GM18505 (cell line): Measurements from ENCODE around the gene CHD1.

Source experiments
- ATAC-seq: cut with Tn5 transposase; IDR thresholded peaks from one replicate; pipeline ENCODE4 v1.9.1; 2021; ENCODE audit not compliant: unreplicated experiment
- POLR2A ChIP-seq: IDR thresholded peaks from 4 replicates; pipeline ENCODE4 v1.6.1; 2011; ENCODE audit warnings: borderline replicate concordance; ENCODE audit not compliant: insufficient read depth, insufficient read length; ENCODE audit errors: extremely low read depth

The CHD1 gene

GRCh38 chr5:98840946-98841345 lies 87.9 kb downstream of the CHD1 start:
- no peak for TF ChIP-seq POLR2A
- ATAC-seq: no peak

GRCh38 chr5:98839469-98840383 lies 89.1 kb downstream of the CHD1 start:
- TF ChIP-seq POLR2A: no peak
- ATAC-seq: peak; percentile 74

- no peak for TF ChIP-seq POLR2A
- ATAC-seq: no peak
Observed at GRCh38 chr5:98836175-98836574, 92.6 kb downstream of the CHD1 start.

DNA sequence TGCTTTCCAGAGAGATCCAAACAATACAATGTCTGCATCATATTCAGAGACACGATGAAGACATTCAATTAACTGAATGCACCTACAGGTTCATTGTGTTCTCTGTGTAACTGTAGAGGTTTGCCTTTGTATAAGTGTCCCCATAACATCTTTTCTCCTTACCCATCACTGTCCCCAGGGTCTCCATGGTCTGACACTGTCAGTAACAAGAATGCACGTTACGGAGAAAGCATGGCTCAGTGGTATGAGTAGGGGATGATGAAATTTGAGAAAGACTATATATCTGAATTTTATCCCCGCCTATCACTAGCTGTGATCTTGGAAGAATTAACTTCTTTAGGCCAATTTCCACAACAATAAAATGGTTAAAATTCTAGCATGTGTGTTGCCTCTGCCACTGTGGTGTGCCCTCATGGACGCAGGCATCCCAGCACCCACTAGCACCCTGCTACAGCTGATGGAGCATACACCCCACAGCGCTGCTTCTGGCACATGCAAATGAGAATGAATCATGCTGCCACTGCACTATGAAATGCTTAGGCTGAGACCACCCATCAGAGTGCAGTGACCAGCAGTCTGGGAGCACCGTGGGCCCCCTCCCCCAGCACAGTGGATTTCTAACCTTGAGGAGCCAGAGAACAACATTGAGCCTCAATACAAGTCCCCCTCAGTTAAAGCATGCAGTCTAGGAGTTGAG lies 101.1 kb downstream of the CHD1 start:
- ATAC-seq: no peak

GRCh38 chr5:98827161-98827560 lies 101.6 kb downstream of the CHD1 start:
- no peak for TF ChIP-seq POLR2A
- peak; percentile 67 for ATAC-seq

More for the DNA sequence above, 101.1 kb downstream of the CHD1 start:
- TF ChIP-seq POLR2A: no peak

GRCh38 chr5:98825582-98826375 lies 103.0 kb downstream of the CHD1 start:
- ATAC-seq: no peak
- TF ChIP-seq POLR2A: no peak

DNA sequence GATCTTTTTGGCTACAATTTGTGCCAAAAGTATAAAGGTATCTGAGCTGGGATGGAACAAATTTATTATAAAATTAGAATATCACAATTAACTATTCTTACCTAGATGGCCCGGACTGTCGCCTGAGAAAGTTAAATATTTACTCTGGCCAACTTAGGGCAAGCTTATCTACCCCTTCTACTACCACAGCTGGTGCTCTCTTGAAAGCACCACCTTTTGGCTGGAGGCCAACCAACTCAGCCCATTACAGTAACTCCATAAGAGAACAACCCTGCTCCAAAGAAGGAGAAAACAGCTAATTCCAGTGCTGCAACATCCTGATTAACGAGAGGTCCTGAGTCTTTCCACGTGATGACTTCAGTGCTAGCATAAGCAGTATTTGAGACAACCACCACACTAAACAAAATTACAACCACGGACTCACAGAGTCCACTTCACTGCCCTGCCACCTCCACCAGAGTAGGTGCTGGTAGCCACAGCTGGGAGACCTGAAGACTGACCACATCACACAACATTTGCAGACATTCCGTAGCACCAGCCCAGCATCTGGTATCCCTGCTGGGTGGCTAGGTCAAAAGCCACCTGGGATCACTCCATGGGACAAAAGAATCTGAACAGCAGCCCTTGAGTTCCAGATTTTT lies 112.1 kb downstream of the CHD1 start:
- ATAC-seq: no peak
- no peak for TF ChIP-seq POLR2A

- ATAC-seq: no peak
- TF ChIP-seq POLR2A: no peak
Observed at GRCh38 chr5:98813755-98814154, 115.1 kb downstream of the CHD1 start.

DNA sequence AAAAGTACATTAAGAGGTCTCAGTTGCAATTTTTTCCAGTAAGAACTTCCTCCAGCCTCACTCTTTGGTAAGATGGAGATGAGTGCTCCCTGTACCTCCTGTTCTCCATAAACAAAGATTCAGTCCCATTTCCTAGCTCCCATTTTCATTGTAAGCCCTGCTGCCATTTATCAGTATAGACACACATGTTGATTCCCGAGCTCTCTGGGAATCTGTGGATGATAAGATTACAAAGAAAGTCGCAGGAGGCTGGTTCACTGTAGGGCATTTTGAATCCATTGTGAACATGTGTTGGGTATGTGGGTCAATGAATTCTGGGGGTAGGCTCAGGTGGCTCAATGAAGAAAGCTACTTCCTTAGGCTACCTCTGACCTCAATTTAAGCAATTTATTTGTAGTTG lies 118.6 kb downstream of the CHD1 start:
- no peak for TF ChIP-seq POLR2A
- ATAC-seq: no peak

DNA sequence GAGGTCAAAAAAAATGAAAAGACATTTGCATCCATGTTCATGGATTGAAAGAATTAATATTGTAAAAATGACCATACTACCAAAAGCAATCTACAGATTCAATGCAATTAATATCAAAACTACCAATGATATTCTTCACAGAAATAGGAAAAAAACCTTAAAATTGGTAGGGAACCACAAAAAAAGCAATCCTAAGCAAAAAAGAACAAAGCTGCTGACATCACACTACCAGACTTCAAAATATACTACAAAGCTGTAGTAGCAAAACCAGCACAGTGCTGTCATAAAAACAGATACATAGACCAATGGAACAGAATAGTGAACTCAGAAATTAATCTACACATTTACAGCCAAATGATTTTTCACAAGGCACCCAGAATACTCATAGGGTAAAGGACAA lies 121.0 kb downstream of the CHD1 start:
- no peak for TF ChIP-seq POLR2A
- ATAC-seq: no peak

- no peak for ATAC-seq
- no peak for TF ChIP-seq POLR2A
Observed at GRCh38 chr5:98805070-98805469, 123.7 kb downstream of the CHD1 start.

- ATAC-seq: no peak
- no peak for TF ChIP-seq POLR2A
Observed at GRCh38 chr5:98804066-98804465, 124.7 kb downstream of the CHD1 start.
